ENCODE measurements around the gene NXPH2.

NXPH2 gene

DNA sequence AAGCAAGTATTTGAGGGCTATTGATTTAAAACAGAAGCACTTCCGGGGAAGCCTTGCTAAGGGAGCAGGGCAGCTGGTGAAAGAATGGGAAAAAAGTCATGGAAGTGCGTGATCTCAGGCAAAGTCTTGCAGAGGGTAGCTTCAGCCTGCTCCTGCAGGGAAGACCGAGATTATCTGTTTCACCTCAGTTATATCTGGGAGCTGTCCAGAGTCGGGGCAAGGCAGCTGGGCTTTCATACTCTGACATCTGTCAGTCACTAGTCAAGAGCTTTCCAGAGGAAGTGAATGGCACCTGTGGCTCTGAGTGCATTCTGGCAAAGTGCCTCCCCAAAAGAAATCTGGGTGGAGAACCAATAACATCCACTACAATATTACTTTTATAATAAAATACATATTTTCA lies 8.7 kb downstream of the NXPH2 start:
- TF ChIP-seq, protein P1, sequence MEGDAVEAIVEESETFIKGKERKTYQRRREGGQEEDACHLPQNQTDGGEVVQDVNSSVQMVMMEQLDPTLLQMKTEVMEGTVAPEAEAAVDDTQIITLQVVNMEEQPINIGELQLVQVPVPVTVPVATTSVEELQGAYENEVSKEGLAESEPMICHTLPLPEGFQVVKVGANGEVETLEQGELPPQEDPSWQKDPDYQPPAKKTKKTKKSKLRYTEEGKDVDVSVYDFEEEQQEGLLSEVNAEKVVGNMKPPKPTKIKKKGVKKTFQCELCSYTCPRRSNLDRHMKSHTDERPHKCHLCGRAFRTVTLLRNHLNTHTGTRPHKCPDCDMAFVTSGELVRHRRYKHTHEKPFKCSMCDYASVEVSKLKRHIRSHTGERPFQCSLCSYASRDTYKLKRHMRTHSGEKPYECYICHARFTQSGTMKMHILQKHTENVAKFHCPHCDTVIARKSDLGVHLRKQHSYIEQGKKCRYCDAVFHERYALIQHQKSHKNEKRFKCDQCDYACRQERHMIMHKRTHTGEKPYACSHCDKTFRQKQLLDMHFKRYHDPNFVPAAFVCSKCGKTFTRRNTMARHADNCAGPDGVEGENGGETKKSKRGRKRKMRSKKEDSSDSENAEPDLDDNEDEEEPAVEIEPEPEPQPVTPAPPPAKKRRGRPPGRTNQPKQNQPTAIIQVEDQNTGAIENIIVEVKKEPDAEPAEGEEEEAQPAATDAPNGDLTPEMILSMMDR (IDR thresholded peaks at IDR 0.05; ENCODE audit: low read depth, low read length, missing control alignments) = no peak
- in situ Hi-C loops (cut with HindIII; ENCODE audit: low pct_ligation_motif_present, low sequenced_read_pairs) = no loop called here
- Histone ChIP-seq H3K27ac (no peak overlapping the region), H3K4me3 (ENCODE audit: low read depth, low read length) (no peak overlapping the region), H3K36me3 (replicated peaks) (no peaks in the 10 kb centered on the region), H3K27me3 (replicated peaks) (no peaks in the 10 kb centered on the region)
- no peak for DNase-seq

DNA sequence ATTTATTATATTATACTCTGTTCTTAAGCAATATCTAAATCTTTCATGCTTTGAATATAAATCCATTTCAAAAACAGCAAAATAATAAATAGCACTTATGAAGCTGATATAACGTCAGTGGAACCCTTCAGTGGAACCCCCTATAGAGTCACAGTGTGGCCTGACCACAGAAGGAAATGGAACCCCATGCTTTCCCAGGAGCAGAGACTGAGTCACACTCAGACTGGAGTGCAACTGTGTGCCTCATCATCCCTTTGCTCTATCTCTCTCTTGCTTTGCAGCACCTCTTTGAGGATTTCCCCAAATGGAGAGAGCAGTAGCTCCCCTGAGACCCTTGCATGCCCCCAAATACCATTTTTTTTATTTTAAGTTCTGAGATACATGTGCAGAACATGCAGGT lies 13.1 kb downstream of the NXPH2 start:
- Histone ChIP-seq H3K27ac (no peak overlapping the region), H3K27me3 (replicated peaks) (no peaks in the 10 kb centered on the region), H3K36me3 (replicated peaks) (no peaks in the 10 kb centered on the region), H3K4me3 (ENCODE audit: low read depth, low read length) (no peak overlapping the region)
- TF ChIP-seq, protein P1 (IDR thresholded peaks at IDR 0.05; ENCODE audit: low read depth, low read length, missing control alignments) = no peak
- no peak for DNase-seq
- in situ Hi-C loops (cut with HindIII; ENCODE audit: low pct_ligation_motif_present, low sequenced_read_pairs) = no loop called here

DNA sequence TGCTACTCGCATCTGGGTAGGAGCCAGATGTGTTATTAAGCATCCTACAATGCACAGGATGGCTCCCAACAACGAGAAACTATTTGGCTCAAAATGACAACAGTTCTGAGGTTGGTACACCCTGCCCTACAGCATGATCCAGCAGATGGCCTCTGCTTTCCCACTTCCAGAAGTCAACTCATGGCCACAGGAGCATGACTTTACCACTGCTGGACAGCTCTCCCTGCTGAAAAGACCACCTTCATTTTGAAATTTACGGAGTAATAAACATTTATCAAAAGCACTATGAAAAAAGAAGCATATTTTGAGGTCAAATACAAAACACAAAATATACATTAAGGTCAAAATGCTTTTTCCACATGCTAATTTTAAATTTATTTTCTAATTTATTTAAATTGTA lies 13.7 kb downstream of the NXPH2 start:
- TF ChIP-seq, protein P1 (IDR thresholded peaks at IDR 0.05; ENCODE audit: low read depth, low read length, missing control alignments) = no peak
- H3K27ac ChIP-seq = no peak overlapping the region
- in situ Hi-C loops (cut with HindIII; ENCODE audit: low pct_ligation_motif_present, low sequenced_read_pairs) = no loop called here
- H3K36me3 ChIP-seq (replicated peaks) = no peaks in the 10 kb centered on the region
- H3K27me3 ChIP-seq (replicated peaks) = no peaks in the 10 kb centered on the region
- no peak for DNase-seq
- H3K4me3 ChIP-seq (ENCODE audit: low read depth, low read length) = no peak overlapping the region

DNA sequence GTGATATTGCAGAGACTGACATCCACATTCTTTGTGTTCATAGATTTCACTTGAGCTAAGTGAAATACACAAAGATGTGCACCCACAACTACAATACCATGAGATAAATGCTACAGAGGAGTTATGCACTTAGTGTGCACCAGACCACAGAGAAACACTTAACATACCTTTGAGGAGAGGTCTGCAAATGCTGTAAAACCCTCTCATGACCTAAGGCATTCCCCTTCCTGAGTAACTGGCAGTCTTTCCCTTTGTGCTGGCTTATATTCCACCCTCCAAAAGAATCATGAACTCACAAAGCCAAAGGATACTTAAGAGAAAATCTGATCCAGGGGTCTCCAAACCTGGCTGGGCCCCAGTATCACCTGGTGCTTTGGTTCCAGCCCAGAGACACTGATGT lies 16.2 kb downstream of the NXPH2 start:
- in situ Hi-C loops (cut with HindIII; ENCODE audit: low pct_ligation_motif_present, low sequenced_read_pairs) = no loop called here

DNA sequence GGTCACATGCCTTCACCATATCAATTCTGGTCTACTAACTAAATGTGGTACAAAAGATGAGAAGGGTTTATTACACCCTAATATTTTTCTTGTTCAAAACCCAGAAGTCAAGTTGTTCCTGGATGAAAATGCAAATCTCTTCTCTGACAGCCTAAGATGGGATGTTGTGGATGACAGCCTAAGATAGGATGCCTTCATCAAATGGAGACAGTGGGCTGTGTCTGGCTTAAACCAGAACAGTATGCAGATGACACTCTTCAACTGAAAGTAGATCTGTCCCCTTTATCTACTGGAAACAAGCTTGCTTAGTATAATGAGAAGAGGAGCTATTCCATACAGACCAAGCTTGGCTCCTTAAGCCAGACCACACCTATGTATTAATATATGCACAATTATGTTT lies 17.7 kb downstream of the NXPH2 start:
- Histone ChIP-seq H3K4me3 (ENCODE audit: low read depth, low read length) (no peak overlapping the region), H3K36me3 (replicated peaks) (no peaks in the 10 kb centered on the region), H3K27me3 (replicated peaks) (no peaks in the 10 kb centered on the region), H3K27ac (no peak overlapping the region)
- TF ChIP-seq, protein P1 (IDR thresholded peaks at IDR 0.05; ENCODE audit: low read depth, low read length, missing control alignments) = no peak
- DNase-seq = no peak
- in situ Hi-C loops (cut with HindIII; ENCODE audit: low pct_ligation_motif_present, low sequenced_read_pairs) = no loop called here

More for the DNA sequence above, 16.2 kb downstream of the NXPH2 start:
- Histone ChIP-seq H3K27ac (no peak overlapping the region), H3K4me3 (ENCODE audit: low read depth, low read length) (no peak overlapping the region), H3K27me3 (replicated peaks) (no peaks in the 10 kb centered on the region), H3K36me3 (replicated peaks) (no peaks in the 10 kb centered on the region)
- DNase-seq = no peak
- TF ChIP-seq, protein P1 (IDR thresholded peaks at IDR 0.05; ENCODE audit: low read depth, low read length, missing control alignments) = no peak

DNA sequence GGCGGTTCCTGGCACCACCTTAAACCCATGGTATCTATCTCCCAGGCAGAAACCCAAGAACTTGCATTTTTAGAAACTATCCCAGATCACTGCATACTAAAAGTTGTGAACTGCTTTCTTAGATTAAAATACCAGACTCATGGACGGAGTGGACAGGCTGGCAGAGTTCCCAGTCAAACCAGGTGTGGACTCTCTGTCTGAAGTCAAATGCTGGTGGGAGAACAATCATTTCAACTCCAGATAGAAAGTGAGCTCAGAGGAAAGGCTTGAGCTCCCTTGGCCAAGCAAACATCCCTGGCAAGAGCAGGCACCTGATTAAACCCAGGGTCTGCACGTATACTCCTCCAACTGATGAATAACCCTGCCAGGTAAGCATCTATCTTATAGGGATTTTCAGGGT lies 19.5 kb downstream of the NXPH2 start:
- no peak overlapping the region for H3K27ac ChIP-seq
- H3K36me3 ChIP-seq (replicated peaks) = no peaks in the 10 kb centered on the region
- no peak for DNase-seq
- H3K4me3 ChIP-seq (ENCODE audit: low read depth, low read length) = no peak overlapping the region
- TF ChIP-seq, protein P1 (IDR thresholded peaks at IDR 0.05; ENCODE audit: low read depth, low read length, missing control alignments) = no peak
- in situ Hi-C loops (cut with HindIII; ENCODE audit: low pct_ligation_motif_present, low sequenced_read_pairs) = no loop called here
- no peaks in the 10 kb centered on the region for H3K27me3 ChIP-seq (replicated peaks)

Data from brain microvascular endothelial cell (primary cell).